HG03354 (cell line): ENCODE measurements around the gene LINC01488.

ENCODE experiments used
- ATAC-seq: cut with Tn5 transposase; IDR thresholded peaks from one replicate; pipeline ENCODE4 v1.9.1; 2021; ENCODE audit warnings: mild to moderate bottlenecking; ENCODE audit not compliant: unreplicated experiment, poor library complexity, severe bottlenecking

The LINC01488 gene

GRCh38 chr11:69501891-69502860, 20.7 kb downstream of the LINC01488 start:
- ATAC-seq: no peak

GRCh38 chr11:69504127-69504526, 22.7 kb downstream of the LINC01488 start:
- no peak for ATAC-seq

- no peak for ATAC-seq
Observed at GRCh38 chr11:69504576-69505335, 23.3 kb downstream of the LINC01488 start.

- no peak for ATAC-seq
Observed at GRCh38 chr11:69508974-69509373, 27.5 kb downstream of the LINC01488 start.

GRCh38 chr11:69509381-69509780, 27.9 kb downstream of the LINC01488 start:
- no peak for ATAC-seq

GRCh38 chr11:69509846-69510390, 28.5 kb downstream of the LINC01488 start:
- ATAC-seq: no peak

GRCh38 chr11:69510471-69511357, 29.3 kb downstream of the LINC01488 start:
- ATAC-seq: no peak

GRCh38 chr11:69511358-69512055, 30.0 kb downstream of the LINC01488 start:
- no peak for ATAC-seq

GRCh38 chr11:69512136-69512535, 30.7 kb downstream of the LINC01488 start:
- no peak for ATAC-seq

GRCh38 chr11:69512790-69513189, 31.3 kb downstream of the LINC01488 start:
- no peak for ATAC-seq

- no peak for ATAC-seq
Observed at GRCh38 chr11:69513196-69513595, 31.7 kb downstream of the LINC01488 start.

GRCh38 chr11:69513663-69514224, 32.3 kb downstream of the LINC01488 start:
- no peak for ATAC-seq

- no peak for ATAC-seq
Observed at GRCh38 chr11:69514771-69515170, 33.3 kb downstream of the LINC01488 start.

- no peak for ATAC-seq
Observed at GRCh38 chr11:69515271-69516245, 34.1 kb downstream of the LINC01488 start.

- no peak for ATAC-seq
Observed at GRCh38 chr11:69516526-69516925, 35.1 kb downstream of the LINC01488 start.

GRCh38 chr11:69518081-69518950, 36.9 kb downstream of the LINC01488 start:
- ATAC-seq: no peak
